HTR-8/SVneo (cell line): Measurements from ENCODE around the gene CPA1.

Experiments
- DNase-seq: peaks from one replicate; pipeline ENCODE4 v3.0.0; 2011; ENCODE audit warnings: low spot score, mixed read lengths; ENCODE audit not compliant: insufficient read length
- FAIRE-seq: peaks from 2 replicates; lab custom pipeline; 2011; peaks lifted over from hg19 to GRCh38; lab: Jason Lieb, UNC

The CPA1 gene

GRCh38 chr7:130379921-130380860 lies at the start of gene CPA1:
Gene CPA1 (plus strand): TSS chr7:130380494. CDS start chr7:130380521, 27 bp downstream.
- FAIRE-seq (no peak), DNase-seq (no peak)

GRCh38 chr7:130332259-130333053 lies 47.8 kb upstream of the CPA1 start:
- FAIRE-seq (no peak), DNase-seq (no peak)

GRCh38 chr7:130333832-130334231 lies 46.5 kb upstream of the CPA1 start:
- DNase-seq, result no peak
- no peak for FAIRE-seq

GRCh38 chr7:130334274-130334673 lies 46.0 kb upstream of the CPA1 start:
- DNase-seq, result no peak
- FAIRE-seq, result no peak

- DNase-seq (no peak), FAIRE-seq (no peak)
Observed at GRCh38 chr7:130337410-130337971, 42.8 kb upstream of the CPA1 start.

- DNase-seq (no peak), FAIRE-seq (no peak)
Observed at GRCh38 chr7:130338233-130338632, 42.1 kb upstream of the CPA1 start.

GRCh38 chr7:130341882-130342281 lies 38.4 kb upstream of the CPA1 start:
- FAIRE-seq (no peak), DNase-seq (no peak)

- DNase-seq (no peak), FAIRE-seq (no peak)
Observed at GRCh38 chr7:130342701-130343380, 37.5 kb upstream of the CPA1 start.

- no peak for DNase-seq
- no peak for FAIRE-seq
Observed at GRCh38 chr7:130344271-130344866, 35.9 kb upstream of the CPA1 start, which contains the start of gene CPA5. Gene CPA5 (plus strand): TSS chr7:130344816. CDS start chr7:130346486, 1,670 bp downstream.

GRCh38 chr7:130345136-130345535 lies 35.2 kb upstream of the CPA1 start:
- FAIRE-seq (no peak), DNase-seq (no peak)

GRCh38 chr7:130345725-130346124 lies 34.6 kb upstream of the CPA1 start:
- FAIRE-seq, result no peak
- no peak for DNase-seq

GRCh38 chr7:130346177-130346905 lies 34.0 kb upstream of the CPA1 start:
- DNase-seq (no peak), FAIRE-seq (no peak)

- DNase-seq, result no peak
- FAIRE-seq, result no peak
Observed at GRCh38 chr7:130346941-130347340, 33.4 kb upstream of the CPA1 start.

GRCh38 chr7:130349911-130350782 lies 30.1 kb upstream of the CPA1 start:
- DNase-seq (no peak), FAIRE-seq (no peak)

GRCh38 chr7:130350945-130351790 lies 29.1 kb upstream of the CPA1 start:
- DNase-seq (no peak), FAIRE-seq (no peak)

- DNase-seq, result no peak
- no peak for FAIRE-seq
Observed at GRCh38 chr7:130351791-130352090, 28.6 kb upstream of the CPA1 start.
